GM06990 (cell line): ENCODE measurements around the gene CHD6.

ENCODE experiments used
- DNase-seq: peaks from one replicate; pipeline ENCODE4 v3.0.0-alpha.2; 2011; ENCODE audit not compliant: insufficient read length; ENCODE audit errors: extremely low read depth
- H3K27me3 ChIP-seq: replicated peaks from 2 replicates; pipeline ENCODE4 v1.6.0; 2011; ENCODE audit warnings: low read length; ENCODE audit not compliant: control insufficient read depth, insufficient read depth
- H3K36me3 ChIP-seq: 2 replicates; pipeline ENCODE4 v1.5.1; 2011; ENCODE audit warnings: low read length; ENCODE audit not compliant: control insufficient read depth, insufficient read depth
- H3K4me3 ChIP-seq: replicated peaks from 2 replicates; pipeline ENCODE4 v1.5.1; 2011; ENCODE audit warnings: low read depth, mild to moderate bottlenecking, control low read depth, low read length
- TF ChIP-seq, protein P1 (sequence below): IDR thresholded peaks from 2 replicates; pipeline ENCODE4 v1.5.1; 2011; ENCODE audit warnings: low read length, control low read depth, mild to moderate bottlenecking, inconsistent platforms; ENCODE audit not compliant: insufficient read depth, poor library complexity, severe bottlenecking

Gene CHD6

DNA sequence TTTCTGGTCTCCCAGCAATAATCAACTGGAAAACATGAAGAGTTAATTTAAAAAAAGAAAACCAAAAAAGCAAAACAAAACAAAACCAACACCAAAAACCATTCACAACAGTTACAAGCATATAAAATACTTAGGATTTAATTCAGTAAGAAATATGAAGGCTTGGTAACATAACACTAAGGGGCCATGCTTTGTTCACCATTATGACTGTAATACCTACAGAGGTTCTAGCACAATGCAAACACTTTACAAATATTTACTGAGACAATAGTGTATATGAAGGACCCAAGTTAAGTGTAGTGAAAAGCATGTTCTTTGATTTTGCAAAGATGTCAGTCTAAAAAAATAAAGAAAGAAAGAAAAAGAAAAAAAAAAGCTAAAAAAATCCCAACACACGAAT lies 141.7 kb downstream of the CHD6 start:
- H3K36me3 ChIP-seq, result peaks cover 3% of the 10 kb centered on the region
- H3K27me3 ChIP-seq, result no peaks in the 10 kb centered on the region
- no peak overlapping the region for H3K4me3 ChIP-seq
- TF ChIP-seq, protein P1, sequence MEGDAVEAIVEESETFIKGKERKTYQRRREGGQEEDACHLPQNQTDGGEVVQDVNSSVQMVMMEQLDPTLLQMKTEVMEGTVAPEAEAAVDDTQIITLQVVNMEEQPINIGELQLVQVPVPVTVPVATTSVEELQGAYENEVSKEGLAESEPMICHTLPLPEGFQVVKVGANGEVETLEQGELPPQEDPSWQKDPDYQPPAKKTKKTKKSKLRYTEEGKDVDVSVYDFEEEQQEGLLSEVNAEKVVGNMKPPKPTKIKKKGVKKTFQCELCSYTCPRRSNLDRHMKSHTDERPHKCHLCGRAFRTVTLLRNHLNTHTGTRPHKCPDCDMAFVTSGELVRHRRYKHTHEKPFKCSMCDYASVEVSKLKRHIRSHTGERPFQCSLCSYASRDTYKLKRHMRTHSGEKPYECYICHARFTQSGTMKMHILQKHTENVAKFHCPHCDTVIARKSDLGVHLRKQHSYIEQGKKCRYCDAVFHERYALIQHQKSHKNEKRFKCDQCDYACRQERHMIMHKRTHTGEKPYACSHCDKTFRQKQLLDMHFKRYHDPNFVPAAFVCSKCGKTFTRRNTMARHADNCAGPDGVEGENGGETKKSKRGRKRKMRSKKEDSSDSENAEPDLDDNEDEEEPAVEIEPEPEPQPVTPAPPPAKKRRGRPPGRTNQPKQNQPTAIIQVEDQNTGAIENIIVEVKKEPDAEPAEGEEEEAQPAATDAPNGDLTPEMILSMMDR, result no peak
- no peak for DNase-seq

DNA sequence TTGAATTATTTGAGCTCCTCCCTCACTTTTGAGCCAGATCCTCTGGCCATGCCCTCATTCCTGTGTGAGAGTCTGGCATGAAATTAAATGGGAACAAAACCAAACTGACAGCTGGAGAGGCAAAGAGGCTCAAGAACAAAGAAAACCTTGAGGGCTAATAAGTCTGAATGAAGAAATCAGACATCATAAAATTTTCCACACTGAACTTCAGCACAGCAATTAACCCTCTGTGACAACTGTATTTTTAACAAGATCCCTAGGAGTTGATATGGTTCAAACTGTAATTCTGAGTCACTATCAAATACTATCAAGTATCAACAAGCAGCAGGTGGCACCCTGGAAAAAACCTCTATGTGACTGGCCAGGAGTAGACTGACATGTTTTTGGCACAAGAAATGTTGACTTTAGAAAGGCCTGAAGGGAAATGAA lies 142.2 kb downstream of the CHD6 start:
- no peak for DNase-seq
- Histone ChIP-seq H3K27me3 (no peaks in the 10 kb centered on the region), H3K4me3 (no peak overlapping the region), H3K36me3 (peaks cover 3% of the 10 kb centered on the region)
- TF ChIP-seq, protein P1, result no peak

DNA sequence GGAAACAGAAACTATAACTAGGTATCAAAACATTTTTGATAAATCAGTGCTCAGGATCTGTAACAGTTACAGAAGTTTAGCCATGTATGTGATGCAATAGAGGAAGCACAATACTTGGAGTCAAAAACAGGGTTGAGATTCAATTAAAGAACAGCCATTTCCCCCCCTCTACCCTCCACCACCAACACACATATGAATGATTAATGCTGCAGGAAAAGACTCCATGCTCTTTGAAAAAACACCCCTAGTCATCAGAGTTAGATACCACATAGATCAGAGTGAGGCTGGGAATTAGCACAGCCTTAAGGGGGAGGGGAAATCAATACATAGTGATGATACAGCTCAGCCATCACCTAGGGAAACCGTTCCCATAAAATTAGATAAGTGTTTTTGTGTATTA lies 142.7 kb downstream of the CHD6 start:
- DNase-seq, result no peak
- peaks cover 6% of the 10 kb centered on the region for H3K36me3 ChIP-seq
- H3K27me3 ChIP-seq, result no peaks in the 10 kb centered on the region
- no peak overlapping the region for H3K4me3 ChIP-seq
- TF ChIP-seq, protein P1, result no peak

DNA sequence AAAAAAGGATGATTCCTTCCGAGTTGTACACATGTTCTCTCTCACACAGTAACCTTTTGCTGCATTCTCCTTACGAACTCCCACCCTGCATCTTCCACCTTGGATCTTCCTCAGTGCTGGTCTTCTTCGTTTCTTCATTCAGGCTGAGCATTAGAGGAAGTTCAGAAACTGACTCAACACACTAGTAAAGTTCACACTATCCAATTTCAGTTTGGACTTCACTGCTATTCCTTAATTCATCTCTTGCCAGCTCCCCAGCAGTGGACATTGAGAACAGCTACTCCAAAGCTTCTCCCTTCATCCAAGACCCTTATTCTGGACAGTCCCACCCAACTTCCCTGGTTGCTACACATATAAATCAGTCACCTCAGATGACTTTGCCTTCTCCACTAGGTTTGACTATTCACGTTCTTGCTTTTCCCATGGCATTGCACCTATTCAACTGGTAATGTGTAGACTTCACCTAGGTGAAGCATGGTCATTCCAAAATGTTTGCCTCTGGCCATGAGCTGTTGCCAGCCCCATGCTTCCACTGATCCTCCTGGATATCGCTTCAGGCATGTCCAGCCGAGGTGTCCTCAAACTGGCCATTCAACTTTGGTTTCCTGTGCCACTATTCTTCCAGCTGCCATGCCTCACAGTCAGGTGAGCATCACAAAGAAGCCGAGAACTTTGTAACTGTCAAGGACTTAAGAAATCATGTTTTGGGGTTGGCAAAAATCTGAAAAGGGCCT lies 147.6 kb downstream of the CHD6 start:
- TF ChIP-seq, protein P1, result no peak
- no peak for DNase-seq
- H3K4me3 ChIP-seq, result no peak overlapping the region
- no peaks in the 10 kb centered on the region for H3K27me3 ChIP-seq
- H3K36me3 ChIP-seq, result peaks cover 7% of the 10 kb centered on the region

DNA sequence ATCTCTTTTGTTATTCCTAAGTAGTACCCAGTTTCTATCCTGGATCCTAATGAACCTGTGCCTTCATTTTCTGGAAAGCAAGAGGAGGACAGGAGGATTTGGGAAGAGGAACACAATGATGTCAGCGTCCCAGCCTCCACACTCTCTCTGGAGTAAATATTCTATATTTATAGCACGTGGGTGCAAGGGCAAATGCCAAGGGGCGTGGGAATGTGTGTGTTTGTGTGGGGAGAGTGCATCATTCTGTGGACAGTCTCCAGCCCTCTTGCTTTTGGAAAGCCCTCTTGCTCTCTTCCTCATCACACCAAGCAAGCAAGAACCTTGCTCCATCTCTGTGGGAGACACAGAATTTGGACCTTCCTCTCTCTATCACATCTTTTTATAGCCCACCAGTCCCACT lies 148.3 kb downstream of the CHD6 start:
- H3K36me3 ChIP-seq, result peaks cover 7% of the 10 kb centered on the region
- no peak for DNase-seq
- no peak overlapping the region for H3K4me3 ChIP-seq
- TF ChIP-seq, protein P1, result no peak
- no peaks in the 10 kb centered on the region for H3K27me3 ChIP-seq
